ENCODE data around the gene NOTUM.
A peak's percentile ranks its signal among the peaks of the same experiment; 100 is the strongest.

NOTUM gene

DNA sequence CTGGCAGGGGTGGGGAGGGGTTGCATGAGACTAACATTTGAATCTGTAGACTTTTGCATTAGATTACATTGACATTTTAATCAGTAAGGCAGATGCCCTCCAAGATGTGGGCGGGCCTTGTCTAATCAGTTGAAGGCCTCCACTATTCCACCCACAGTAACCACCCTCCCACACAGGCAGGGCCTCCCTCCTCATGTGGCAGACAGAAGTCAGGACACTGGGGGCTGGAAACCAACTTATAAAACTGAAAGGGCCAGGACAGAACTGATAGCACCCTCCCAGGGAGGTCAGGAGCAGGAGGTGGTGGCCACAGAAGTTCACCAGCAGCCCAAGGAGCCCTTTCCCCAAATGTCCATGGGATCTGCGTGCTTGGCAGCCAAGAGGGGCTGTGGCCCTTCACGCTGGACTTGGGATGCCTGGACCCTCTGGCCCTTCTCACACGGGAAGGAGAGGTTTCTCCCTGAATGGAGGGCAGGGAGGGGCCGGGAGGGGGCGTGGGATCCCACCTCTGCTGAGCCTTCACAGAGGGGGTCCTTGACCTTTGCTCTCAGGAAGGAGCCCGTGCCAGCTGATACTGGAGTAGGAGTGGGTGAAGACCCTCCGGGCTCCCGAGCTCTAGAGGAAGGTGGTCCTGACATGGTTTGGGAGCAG is 28.5 kb downstream of the NOTUM start:
- H3K4me1 ChIP-seq (ENCODE audit: control insufficient read depth in 2 of 2, insufficient read depth in 1 of 2, low read depth in 1 of 2, low read length in 2 of 2), result peaks cover 13% of the 10 kb centered on the region in 2 donors
- H3K9ac ChIP-seq (ENCODE audit: low read depth, low read length, poor library complexity), result no peak overlapping the region
- no peaks in the 10 kb centered on the region for H3K9me3 ChIP-seq (replicated peaks in 1 of 2; ENCODE audit: control insufficient read depth in 2 of 2, insufficient read depth in 1 of 2, low read depth in 1 of 2, low read length in 2 of 2)
- peak overlapping the region; percentile 55 for H3K23ac ChIP-seq (ENCODE audit: low read depth, low read length, poor library complexity)
- peak overlapping the region; percentile 43 for H2BK15ac ChIP-seq (ENCODE audit: low read length)
- no peak overlapping the region for H2AFZ ChIP-seq (ENCODE audit: low read length)
- H3K79me1 ChIP-seq (ENCODE audit: low read depth, low read length), result peaks cover 26% of the 10 kb centered on the region
- peaks cover 6 to 29% of the 10 kb centered on the region in 2 donors for H3K36me3 ChIP-seq (replicated peaks in 1 of 2; ENCODE audit: control insufficient read depth in 2 of 2, insufficient read depth in 2 of 2, low read length in 2 of 2)
- peak overlapping the region; percentile 82 for H2BK5ac ChIP-seq (ENCODE audit: low read length)
- no peak overlapping the region for H2BK120ac ChIP-seq (ENCODE audit: low read depth, low read length)
- H3K4ac ChIP-seq (ENCODE audit: low read length), result no peak overlapping the region
- no peak for DNase-seq (ENCODE audit: low spot score)
- no peak overlapping the region for H2BK12ac ChIP-seq (ENCODE audit: low read length)
- H3K18ac ChIP-seq (ENCODE audit: low read length), result no peak overlapping the region
- H2AK5ac ChIP-seq (ENCODE audit: low read depth, low read length), result peak overlapping the region; percentile 75
- no peak overlapping the region for H4K91ac ChIP-seq (ENCODE audit: low read depth, low read length, poor library complexity)
- H3K14ac ChIP-seq (ENCODE audit: low read length), result no peak overlapping the region
- H3K27ac ChIP-seq (replicated peaks; ENCODE audit: low read length), result no peak overlapping the region
- H3K4me2 ChIP-seq (ENCODE audit: insufficient read depth, low read length, poor library complexity, severe bottlenecking), result no peak overlapping the region
- peaks cover 0 to 10% (median 0%) of the 10 kb centered on the region in 3 experiments for H3K27me3 ChIP-seq (ENCODE audit: control insufficient read depth in 3 of 3, insufficient read depth in 3 of 3, low read depth in 1 of 3, low read length in 3 of 3)
- WGBS, 2 donors (ENCODE audit: extremely low coverage in 2 of 2, insufficient read length in 2 of 2, insufficient replicate concordance in 1 of 2), result no CpG with 5 or more reads among the region's 9 CpGs
- H3K4me3 ChIP-seq (ENCODE audit: low read length in 2 of 2), result no peak overlapping the region
- peak overlapping the region; percentile 65 for H4K8ac ChIP-seq (ENCODE audit: low read depth, low read length)

DNA sequence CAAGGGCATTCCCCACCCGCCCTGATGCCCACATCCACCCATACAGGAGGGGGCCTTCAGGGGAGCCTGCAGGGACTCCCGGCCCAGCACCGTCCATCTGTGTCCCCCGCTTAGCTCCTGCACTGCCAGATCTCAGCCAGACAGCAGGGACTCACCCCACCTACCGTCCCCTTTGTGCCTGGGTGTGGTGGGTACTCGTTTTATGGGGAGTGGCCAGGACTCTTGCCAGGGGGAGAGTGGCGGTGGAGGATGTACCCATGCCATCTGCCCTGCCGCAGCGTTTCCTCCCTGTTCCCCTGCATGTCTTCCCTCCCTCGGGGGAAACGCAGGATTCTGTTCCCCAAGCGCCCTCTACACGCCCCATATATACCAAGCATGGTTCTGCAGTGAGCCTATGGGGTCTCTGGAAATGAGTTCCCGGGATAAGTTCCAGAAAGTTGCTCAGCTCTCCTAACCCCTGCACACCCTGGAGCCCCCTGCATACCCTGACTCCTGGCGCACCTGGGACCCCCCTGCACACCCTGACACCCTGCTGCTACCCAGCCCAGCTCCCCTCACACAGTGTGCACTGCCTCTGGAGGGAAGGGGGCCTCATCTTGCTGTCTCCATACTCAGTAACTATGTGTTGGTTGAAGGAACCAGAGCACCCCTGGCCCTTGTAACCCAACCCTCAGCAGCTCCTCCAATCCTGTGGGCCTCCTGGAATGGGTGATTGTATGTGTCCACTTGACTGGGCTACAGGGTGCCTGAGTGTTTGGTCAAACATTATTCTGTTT is 29.2 kb downstream of the NOTUM start:
- Histone ChIP-seq H3K23ac (ENCODE audit: low read depth, low read length, poor library complexity) (peak overlapping the region; percentile 90), H2AK5ac (ENCODE audit: low read depth, low read length) (peak overlapping the region; percentile 63), H2AFZ (ENCODE audit: low read length) (no peak overlapping the region), H3K14ac (ENCODE audit: low read length) (no peak overlapping the region), H3K4me3 (ENCODE audit: low read length in 2 of 2) (peak overlapping the region in 1 of 2 donors; percentile 56), H3K36me3 (replicated peaks in 1 of 2; ENCODE audit: control insufficient read depth in 2 of 2, insufficient read depth in 2 of 2, low read length in 2 of 2) (peaks cover 6 to 29% of the 10 kb centered on the region in 2 donors), H3K4me1 (ENCODE audit: control insufficient read depth in 2 of 2, insufficient read depth in 1 of 2, low read depth in 1 of 2, low read length in 2 of 2) (peaks cover 11 to 13% of the 10 kb centered on the region in 2 donors), H4K91ac (ENCODE audit: low read depth, low read length, poor library complexity) (no peak overlapping the region), H3K79me1 (ENCODE audit: low read depth, low read length) (peaks cover 29% of the 10 kb centered on the region), H2BK5ac (ENCODE audit: low read length) (no peak overlapping the region), H3K4me2 (ENCODE audit: insufficient read depth, low read length, poor library complexity, severe bottlenecking) (no peak overlapping the region), H4K8ac (ENCODE audit: low read depth, low read length) (peak overlapping the region; percentile 65), H3K27me3 (ENCODE audit: control insufficient read depth in 3 of 3, insufficient read depth in 3 of 3, low read depth in 1 of 3, low read length in 3 of 3) (peaks cover 0 to 10% (median 0%) of the 10 kb centered on the region in 3 experiments), H3K27ac (replicated peaks; ENCODE audit: low read length) (no peak overlapping the region), H2BK15ac (ENCODE audit: low read length) (peak overlapping the region; percentile 12), H3K9me3 (replicated peaks in 1 of 2; ENCODE audit: control insufficient read depth in 2 of 2, insufficient read depth in 1 of 2, low read depth in 1 of 2, low read length in 2 of 2) (no peaks in the 10 kb centered on the region), H2BK12ac (ENCODE audit: low read length) (no peak overlapping the region), H3K9ac (ENCODE audit: low read depth, low read length, poor library complexity) (no peak overlapping the region), H3K18ac (ENCODE audit: low read length) (no peak overlapping the region), H2BK120ac (ENCODE audit: low read depth, low read length) (no peak overlapping the region), H3K4ac (ENCODE audit: low read length) (no peak overlapping the region)
- WGBS, 2 donors (ENCODE audit: extremely low coverage in 2 of 2, insufficient read length in 2 of 2, insufficient replicate concordance in 1 of 2), result no CpG with 5 or more reads among the region's 15 CpGs
- no peak for DNase-seq (ENCODE audit: low spot score)

DNA sequence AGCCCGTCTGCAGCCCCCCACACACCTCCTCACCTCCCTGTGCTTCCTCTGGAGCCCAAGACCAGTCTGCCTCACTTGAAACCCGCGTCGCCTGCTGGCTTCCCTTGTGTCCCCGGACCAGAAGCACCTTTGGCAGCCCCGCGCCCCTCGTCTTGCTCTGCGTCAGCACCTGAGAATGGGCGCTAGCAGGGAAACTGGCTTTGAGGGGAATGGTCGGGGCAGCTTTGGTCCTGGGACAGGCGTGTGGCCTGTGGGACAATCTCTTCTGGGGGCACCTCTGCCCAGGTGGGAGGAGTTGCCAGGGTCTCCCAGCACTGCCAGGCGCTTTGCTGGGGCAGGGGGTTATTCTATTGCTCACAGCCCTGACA is 29.8 kb downstream of the NOTUM start:
- peak overlapping the region in 1 of 2 donors; percentile 16 for H3K4me3 ChIP-seq (ENCODE audit: low read length in 2 of 2)
- H3K36me3 ChIP-seq (replicated peaks in 1 of 2; ENCODE audit: control insufficient read depth in 2 of 2, insufficient read depth in 2 of 2, low read length in 2 of 2), result peaks cover 6 to 29% of the 10 kb centered on the region in 2 donors
- peak overlapping the region; percentile 90 for H3K23ac ChIP-seq (ENCODE audit: low read depth, low read length, poor library complexity)
- H2AFZ ChIP-seq (ENCODE audit: low read length), result no peak overlapping the region
- H3K4me1 ChIP-seq (ENCODE audit: control insufficient read depth in 2 of 2, insufficient read depth in 1 of 2, low read depth in 1 of 2, low read length in 2 of 2), result peaks cover 9 to 13% of the 10 kb centered on the region in 2 donors
- no peak overlapping the region for H3K18ac ChIP-seq (ENCODE audit: low read length)
- peaks cover 32% of the 10 kb centered on the region for H3K79me1 ChIP-seq (ENCODE audit: low read depth, low read length)
- H3K9me3 ChIP-seq (replicated peaks in 1 of 2; ENCODE audit: control insufficient read depth in 2 of 2, insufficient read depth in 1 of 2, low read depth in 1 of 2, low read length in 2 of 2), result no peaks in the 10 kb centered on the region
- H4K8ac ChIP-seq (ENCODE audit: low read depth, low read length), result no peak overlapping the region
- no peak overlapping the region for H2BK120ac ChIP-seq (ENCODE audit: low read depth, low read length)
- H3K14ac ChIP-seq (ENCODE audit: low read length), result no peak overlapping the region
- H2BK12ac ChIP-seq (ENCODE audit: low read length), result no peak overlapping the region
- no peak for DNase-seq (ENCODE audit: low spot score)
- H3K27ac ChIP-seq (replicated peaks; ENCODE audit: low read length), result no peak overlapping the region
- H3K27me3 ChIP-seq (ENCODE audit: control insufficient read depth in 3 of 3, insufficient read depth in 3 of 3, low read depth in 1 of 3, low read length in 3 of 3), result peaks cover 0 to 10% (median 0%) of the 10 kb centered on the region in 3 experiments
- H3K9ac ChIP-seq (ENCODE audit: low read depth, low read length, poor library complexity), result peak overlapping the region; percentile 46
- no CpG with 5 or more reads among the region's 13 CpGs for WGBS, 2 donors (ENCODE audit: extremely low coverage in 2 of 2, insufficient read length in 2 of 2, insufficient replicate concordance in 1 of 2)
- H3K4ac ChIP-seq (ENCODE audit: low read length), result no peak overlapping the region
- H4K91ac ChIP-seq (ENCODE audit: low read depth, low read length, poor library complexity), result no peak overlapping the region
- no peak overlapping the region for H2AK5ac ChIP-seq (ENCODE audit: low read depth, low read length)
- no peak overlapping the region for H3K4me2 ChIP-seq (ENCODE audit: insufficient read depth, low read length, poor library complexity, severe bottlenecking)
- H2BK15ac ChIP-seq (ENCODE audit: low read length), result no peak overlapping the region
- peak overlapping the region; percentile 53 for H2BK5ac ChIP-seq (ENCODE audit: low read length)
